ENCODE measurements around the gene SCYGR3. TPM values are rescaled to one million over a fixed set of nuclear protein-coding genes. Genes with fewer than 3 reads are reported as not detected.

SCYGR3 gene
- total RNA-seq, 2 donors from 2014 or later, result not detected

- Mint-ChIP-seq H3K9me3 (no peaks in the 10 kb centered on the region), H3K36me3 (no peaks in the 10 kb centered on the region), H3K27ac (no peak overlapping the region)
- peak in 1 of 2 donors; percentile 34 for ATAC-seq
- no peak for DNase-seq (ENCODE audit: low spot score in 2 of 2)
These were observed 21.8 kb downstream of the SCYGR3 start for GRCh38 chr2:227592694-227593387.

DNA sequence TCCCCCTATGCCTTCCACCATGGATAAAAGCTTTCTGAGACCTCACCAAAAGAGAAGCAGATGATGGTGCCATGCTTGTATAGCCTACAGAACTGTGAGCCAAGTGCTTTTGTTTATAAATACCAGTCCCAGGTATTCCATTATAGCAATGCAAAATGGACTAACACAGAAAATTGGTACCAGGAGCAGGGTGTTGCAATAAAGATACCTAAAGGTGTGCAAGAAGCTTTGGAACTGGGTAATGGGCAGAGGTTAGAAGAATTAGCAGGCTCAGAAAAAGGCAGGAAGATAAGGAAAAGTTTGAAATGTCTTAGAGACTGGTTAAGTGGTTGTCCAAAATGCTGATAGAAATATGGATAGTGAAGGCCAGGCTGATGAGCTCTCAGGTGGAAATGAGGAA is 32.3 kb downstream of the SCYGR3 start:
- DNase-seq (ENCODE audit: low spot score in 2 of 2) (no peak), ATAC-seq (no peak)
- no peak overlapping the region for H3K27ac Mint-ChIP-seq
- H3K9me3 Mint-ChIP-seq, result peaks cover 8 to 18% of the 10 kb centered on the region in 2 donors
- peaks cover 12 to 18% of the 10 kb centered on the region in 2 donors for H3K36me3 Mint-ChIP-seq

- H3K36me3 Mint-ChIP-seq, result peaks cover 12 to 18% of the 10 kb centered on the region in 2 donors
- no peak for ATAC-seq
- no peak overlapping the region for H3K27ac Mint-ChIP-seq
These were observed 34.8 kb downstream of the SCYGR3 start for GRCh38 chr2:227579791-227580190.

GRCh38 chr2:227578642-227579041 is 36.0 kb downstream of the SCYGR3 start:
- Mint-ChIP-seq H3K9me3 (peaks cover 8 to 16% of the 10 kb centered on the region in 2 donors), H3K36me3 (peaks cover 12 to 18% of the 10 kb centered on the region in 2 donors), H3K27ac (no peak overlapping the region)
- no peak for ATAC-seq
- no peak for DNase-seq (ENCODE audit: low spot score in 2 of 2)

More at GRCh38 chr2:227579791-227580190, 34.8 kb downstream of the SCYGR3 start:
- no peak for DNase-seq (ENCODE audit: low spot score in 2 of 2)
- H3K9me3 Mint-ChIP-seq, result peaks cover 8 to 18% of the 10 kb centered on the region in 2 donors

- peaks cover 4 to 7% of the 10 kb centered on the region in 2 donors for H3K9me3 Mint-ChIP-seq
- DNase-seq (ENCODE audit: low spot score in 2 of 2) (no peak), ATAC-seq (no peak)
- no peak overlapping the region for H3K27ac Mint-ChIP-seq
- H3K36me3 Mint-ChIP-seq, result peaks cover 7 to 13% of the 10 kb centered on the region in 2 donors
These were observed 37.1 kb downstream of the SCYGR3 start for GRCh38 chr2:227577555-227577954.

DNA sequence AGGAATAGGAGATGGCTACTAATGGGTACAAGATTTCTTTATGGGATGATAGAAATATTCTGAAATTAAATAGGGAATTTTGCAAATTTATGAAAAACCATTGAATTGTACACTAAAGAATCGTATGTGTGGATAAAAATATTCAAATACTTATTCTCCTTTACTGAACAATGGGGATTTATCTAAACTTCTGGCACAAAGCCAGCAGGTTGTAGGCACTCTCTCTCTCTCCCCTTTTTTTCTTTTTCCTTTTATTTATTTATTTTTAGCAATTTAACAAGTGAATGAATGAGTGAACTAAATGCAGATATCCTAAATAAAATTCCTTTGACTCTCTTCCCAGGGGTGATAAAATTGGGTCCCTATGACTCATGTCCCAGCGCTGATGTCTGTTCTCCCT is 37.8 kb downstream of the SCYGR3 start:
- Mint-ChIP-seq H3K36me3 (peaks cover 0 to 6% of the 10 kb centered on the region in 2 donors), H3K9me3 (no peaks in the 10 kb centered on the region), H3K27ac (no peak overlapping the region)
- no peak for ATAC-seq
- no peak for DNase-seq (ENCODE audit: low spot score in 2 of 2)

- Mint-ChIP-seq H3K9me3 (no peaks in the 10 kb centered on the region), H3K36me3 (peaks cover 0 to 2% of the 10 kb centered on the region in 2 donors), H3K27ac (no peak overlapping the region)
- DNase-seq (ENCODE audit: low spot score in 2 of 2), result no peak
- no peak for ATAC-seq
These were observed 38.5 kb downstream of the SCYGR3 start for GRCh38 chr2:227576110-227576509.

- DNase-seq (ENCODE audit: low spot score in 2 of 2) (no peak), ATAC-seq (no peak)
- H3K27ac Mint-ChIP-seq, result peak overlapping the region in 1 of 2 donors; percentile 45
- no peaks in the 10 kb centered on the region for H3K9me3 Mint-ChIP-seq
- no peaks in the 10 kb centered on the region for H3K36me3 Mint-ChIP-seq
These were observed 44.0 kb downstream of the SCYGR3 start for GRCh38 chr2:227570615-227571014.

GRCh38 chr2:227568852-227569169 is 45.8 kb downstream of the SCYGR3 start:
- no peaks in the 10 kb centered on the region for H3K9me3 Mint-ChIP-seq
- DNase-seq (ENCODE audit: low spot score in 2 of 2) (no peak), ATAC-seq (no peak)
- H3K27ac Mint-ChIP-seq, result no peak overlapping the region
- H3K36me3 Mint-ChIP-seq, result peaks cover 0 to 2% of the 10 kb centered on the region in 2 donors

DNA sequence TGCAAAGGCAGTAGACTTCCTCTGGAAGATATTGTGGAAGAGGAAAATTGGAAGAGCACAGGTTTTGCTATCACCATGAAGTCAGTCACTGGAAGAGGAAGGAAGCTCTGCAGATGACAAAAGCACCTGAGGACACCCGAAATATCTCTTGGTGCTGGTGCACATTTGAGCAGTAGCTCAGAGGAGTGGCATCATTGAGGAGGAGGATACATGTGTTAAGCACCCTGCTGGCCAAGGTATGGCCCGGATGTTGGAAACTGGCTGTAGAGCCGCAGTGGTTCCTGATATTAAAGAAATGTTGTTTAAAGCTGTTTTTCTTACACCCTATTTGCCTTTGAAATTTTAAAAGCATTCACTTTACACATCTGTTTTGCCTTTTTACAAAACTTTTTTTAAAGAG is 48.6 kb downstream of the SCYGR3 start:
- H3K9me3 Mint-ChIP-seq, result no peaks in the 10 kb centered on the region
- peak overlapping the region in 1 of 2 donors; percentile 39 for H3K27ac Mint-ChIP-seq
- H3K36me3 Mint-ChIP-seq, result peaks cover 0 to 8% of the 10 kb centered on the region in 2 donors
- ATAC-seq (no peak), DNase-seq (ENCODE audit: low spot score in 2 of 2) (no peak)

DNA sequence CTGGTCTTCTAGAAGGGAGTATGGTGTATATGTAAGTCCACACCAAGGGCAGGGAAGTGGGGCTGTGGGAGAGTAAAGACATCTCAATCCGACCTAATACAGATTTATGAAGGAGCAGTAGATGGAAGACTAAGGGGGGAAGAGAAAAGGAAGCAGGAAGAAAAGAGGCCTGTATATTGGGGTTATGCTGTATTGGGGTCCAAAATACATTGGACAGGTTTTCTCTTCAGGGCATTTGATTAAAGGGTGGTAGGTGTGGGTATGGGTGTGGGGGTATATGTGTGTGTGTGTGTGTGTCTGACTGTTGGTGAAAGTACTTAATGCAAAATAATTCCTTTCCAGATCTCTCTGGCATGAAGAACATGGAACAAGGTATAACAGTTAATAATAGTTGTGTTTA is 49.6 kb downstream of the SCYGR3 start:
- DNase-seq (ENCODE audit: low spot score in 2 of 2), result no peak
- ATAC-seq, result peak in 1 of 2 donors; percentile 29
- Mint-ChIP-seq H3K36me3 (peaks cover 0 to 8% of the 10 kb centered on the region in 2 donors), H3K27ac (peak overlapping the region; percentile 3 to 6), H3K9me3 (no peaks in the 10 kb centered on the region)

Other genes with a start within 250 kb of the SCYGR3 start
- not detected for gene TM4SF20, start 235.5 kb downstream of the SCYGR3 start, total RNA-seq
- not detected for gene SCYGR1, start 226.9 kb downstream of the SCYGR3 start, total RNA-seq
- gene AGFG1, start 142.7 kb downstream of the SCYGR3 start, total RNA-seq, result 100 to 1,000 TPM in 1 of 2 donors, 10 to 100 TPM in 1; 63.3 to 219 TPM
- not detected for gene SCYGR2, start 15.9 kb downstream of the SCYGR3 start, total RNA-seq
- gene SCYGR4, start 2.7 kb upstream of the SCYGR3 start, total RNA-seq, result not detected
- not detected for gene SCYGR5, start 52.0 kb upstream of the SCYGR3 start, total RNA-seq
- not detected for gene SLC19A3, start 103.2 kb upstream of the SCYGR3 start, total RNA-seq
- not detected for gene SCYGR6, start 109.9 kb upstream of the SCYGR3 start, total RNA-seq
- gene SCYGR7, start 113.5 kb upstream of the SCYGR3 start, total RNA-seq, result not detected
- not detected for gene SCYGR8, start 131.1 kb upstream of the SCYGR3 start, total RNA-seq
- 1 to 10 TPM; 3.4 to 5.3 TPM for gene CCL20, start 199.0 kb upstream of the SCYGR3 start, total RNA-seq

All from activated naive CD4-positive, alpha-beta T cell treated with anti-CD3 and anti-CD28 coated beads, Interleukin-2, amount 50 U/mL, for 72 hours (primary cell).